Measurements from ENCODE around the gene CTPS1. TPM values are rescaled to one million over a fixed set of nuclear protein-coding genes. Genes with fewer than 3 reads are reported as not detected.

The CTPS1 gene
- total and polyA plus RNA-seq, 2 of the 13 experiments (the other 11 are each of a cell fraction or from before 2014, with no cell fraction given): 9.6 to 42.8 TPM

DNA sequence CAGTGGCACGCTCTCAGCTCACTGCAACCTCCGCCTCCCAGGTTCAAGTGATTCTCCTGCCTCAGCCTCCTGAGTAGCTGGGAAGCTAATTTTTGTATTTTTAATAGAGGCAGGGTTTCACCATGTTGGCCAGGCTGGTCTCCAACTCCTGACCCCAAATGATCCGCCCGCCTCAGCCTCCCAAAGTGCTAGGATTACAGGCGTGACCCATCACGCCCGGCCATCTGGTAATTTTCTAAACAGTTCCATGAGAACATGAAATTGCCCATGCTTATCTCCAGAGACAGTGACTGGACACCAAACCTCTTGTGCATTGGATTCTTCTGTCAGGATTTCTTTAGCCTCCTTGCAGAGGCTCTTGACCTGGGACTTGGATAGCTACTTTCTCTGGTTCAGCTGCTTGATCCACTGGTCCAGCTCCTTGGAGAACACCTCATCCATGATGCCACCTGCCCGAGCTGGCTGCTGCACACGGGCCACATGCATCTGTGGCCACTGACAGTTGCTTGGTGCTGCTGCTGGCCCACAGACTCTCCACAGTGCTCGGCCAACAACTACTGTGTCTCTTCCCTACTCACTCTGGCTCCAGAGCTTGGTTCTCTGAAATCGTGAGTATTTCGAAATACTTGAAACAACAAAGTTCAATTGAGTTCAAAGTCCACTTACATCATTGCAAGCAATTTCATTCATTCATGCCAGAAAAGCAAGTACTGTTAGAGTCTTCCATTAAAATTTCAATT, 40.0 kb upstream of the CTPS1 start (continued):
- TF ChIP-seq HDAC2 (CRISPR knock-in tag; IDR thresholded peaks at IDR 0.05) (peak; percentile 89), ZFP90 (CRISPR knock-in tag; IDR thresholded peaks at IDR 0.05; ENCODE audit: borderline replicate concordance) (no peak), XRCC5 (optimal IDR thresholded peaks at IDR 0.05; ENCODE audit: low read length) (peak; percentile 31), SKI (IDR thresholded peaks at IDR 0.05; ENCODE audit: partially characterized antibody) (no peak), MAF1 (CRISPR knock-in tag; IDR thresholded peaks at IDR 0.05; ENCODE audit: borderline replicate concordance) (no peak), NR2F2 (IDR thresholded peaks at IDR 0.05; ENCODE audit: borderline replicate concordance, low read depth) (no peak), ZFAT (CRISPR knock-in tag; conservative IDR thresholded peaks at IDR 0.05) (no peak), NFE2 (CRISPR knock-in tag; IDR thresholded peaks at IDR 0.05) (no peak), POLR2G (IDR thresholded peaks at IDR 0.05; ENCODE audit: low read depth, low read length) (peak; percentile 45), ARNTL (CRISPR knock-in tag; IDR thresholded peaks at IDR 0.05) (no peak), ZNF331 (CRISPR knock-in tag; IDR thresholded peaks at IDR 0.05) (peak; percentile 92), TBP (CRISPR knock-in tag; IDR thresholded peaks at IDR 0.05) (no peak), TCF7 (IDR thresholded peaks at IDR 0.05; ENCODE audit: low read depth) (peak; percentile 59; the same call in 1 of the 2 replicates), HMG20A (CRISPR knock-in tag; IDR thresholded peaks at IDR 0.05; ENCODE audit: borderline replicate concordance) (peak; percentile 90), CBX1 (IDR thresholded peaks at IDR 0.05; ENCODE audit: low read depth) (peak; percentile 58), SAP130 (CRISPR knock-in tag; IDR thresholded peaks at IDR 0.05; ENCODE audit: low read depth) (peak; percentile 76), ZNF761 (CRISPR knock-in tag; conservative IDR thresholded peaks at IDR 0.05) (no peak), EP300 (IDR thresholded peaks at IDR 0.05; ENCODE audit: low read depth in 2 of 2, low read length in 2 of 2) (peak; percentile 87 to 90; a peak in 3 of 4 replicates), EP300 (CRISPR knock-in tag; IDR thresholded peaks at IDR 0.05; ENCODE audit: borderline replicate concordance) (peak; percentile 62; the same call in 1 of the 2 replicates), NPAS2 (CRISPR knock-in tag; IDR thresholded peaks at IDR 0.05; ENCODE audit: borderline replicate concordance) (no peak), ZNF747 (CRISPR knock-in tag; IDR thresholded peaks at IDR 0.05; ENCODE audit: borderline replicate concordance) (peak; percentile 32; the same call in 1 of the 2 replicates), ZKSCAN8 (CRISPR knock-in tag; IDR thresholded peaks at IDR 0.05; ENCODE audit: borderline replicate concordance) (peak; percentile 89; the same call in 1 of the 2 replicates)
- TF ChIP-seq, protein P1, sequence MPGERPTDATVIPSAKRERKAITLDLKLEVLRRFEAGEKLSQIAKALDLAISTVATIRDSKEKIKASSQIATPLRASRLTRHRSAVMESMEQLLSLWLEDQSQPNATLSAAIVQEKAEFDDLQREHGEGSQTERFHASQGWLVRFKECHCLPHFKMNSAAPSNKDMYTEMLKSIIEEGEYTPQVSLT (CRISPR knock-in tag; IDR thresholded peaks at IDR 0.05; ENCODE audit: borderline replicate concordance, low read depth): no peak
- TF ChIP-seq, protein P2, sequence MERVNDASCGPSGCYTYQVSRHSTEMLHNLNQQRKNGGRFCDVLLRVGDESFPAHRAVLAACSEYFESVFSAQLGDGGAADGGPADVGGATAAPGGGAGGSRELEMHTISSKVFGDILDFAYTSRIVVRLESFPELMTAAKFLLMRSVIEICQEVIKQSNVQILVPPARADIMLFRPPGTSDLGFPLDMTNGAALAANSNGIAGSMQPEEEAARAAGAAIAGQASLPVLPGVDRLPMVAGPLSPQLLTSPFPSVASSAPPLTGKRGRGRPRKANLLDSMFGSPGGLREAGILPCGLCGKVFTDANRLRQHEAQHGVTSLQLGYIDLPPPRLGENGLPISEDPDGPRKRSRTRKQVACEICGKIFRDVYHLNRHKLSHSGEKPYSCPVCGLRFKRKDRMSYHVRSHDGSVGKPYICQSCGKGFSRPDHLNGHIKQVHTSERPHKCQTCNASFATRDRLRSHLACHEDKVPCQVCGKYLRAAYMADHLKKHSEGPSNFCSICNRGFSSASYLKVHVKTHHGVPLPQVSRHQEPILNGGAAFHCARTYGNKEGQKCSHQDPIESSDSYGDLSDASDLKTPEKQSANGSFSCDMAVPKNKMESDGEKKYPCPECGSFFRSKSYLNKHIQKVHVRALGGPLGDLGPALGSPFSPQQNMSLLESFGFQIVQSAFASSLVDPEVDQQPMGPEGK (CRISPR knock-in tag; IDR thresholded peaks at IDR 0.05): 0 out of 2 replicates have a peak, but pooled peaks have one; percentile 28
- TF ChIP-seq, protein P3, sequence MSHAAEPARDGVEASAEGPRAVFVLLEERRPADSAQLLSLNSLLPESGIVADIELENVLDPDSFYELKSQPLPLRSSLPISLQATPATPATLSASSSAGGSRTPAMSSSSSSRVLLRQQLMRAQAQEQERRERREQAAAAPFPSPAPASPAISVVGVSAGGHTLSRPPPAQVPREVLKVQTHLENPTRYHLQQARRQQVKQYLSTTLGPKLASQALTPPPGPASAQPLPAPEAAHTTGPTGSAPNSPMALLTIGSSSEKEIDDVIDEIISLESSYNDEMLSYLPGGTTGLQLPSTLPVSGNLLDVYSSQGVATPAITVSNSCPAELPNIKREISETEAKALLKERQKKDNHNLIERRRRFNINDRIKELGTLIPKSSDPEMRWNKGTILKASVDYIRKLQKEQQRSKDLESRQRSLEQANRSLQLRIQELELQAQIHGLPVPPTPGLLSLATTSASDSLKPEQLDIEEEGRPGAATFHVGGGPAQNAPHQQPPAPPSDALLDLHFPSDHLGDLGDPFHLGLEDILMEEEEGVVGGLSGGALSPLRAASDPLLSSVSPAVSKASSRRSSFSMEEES (CRISPR knock-in tag; IDR thresholded peaks at IDR 0.05): peak; percentile 54; the same call in 1 of the 2 replicates
- TF ChIP-seq, protein P4, sequence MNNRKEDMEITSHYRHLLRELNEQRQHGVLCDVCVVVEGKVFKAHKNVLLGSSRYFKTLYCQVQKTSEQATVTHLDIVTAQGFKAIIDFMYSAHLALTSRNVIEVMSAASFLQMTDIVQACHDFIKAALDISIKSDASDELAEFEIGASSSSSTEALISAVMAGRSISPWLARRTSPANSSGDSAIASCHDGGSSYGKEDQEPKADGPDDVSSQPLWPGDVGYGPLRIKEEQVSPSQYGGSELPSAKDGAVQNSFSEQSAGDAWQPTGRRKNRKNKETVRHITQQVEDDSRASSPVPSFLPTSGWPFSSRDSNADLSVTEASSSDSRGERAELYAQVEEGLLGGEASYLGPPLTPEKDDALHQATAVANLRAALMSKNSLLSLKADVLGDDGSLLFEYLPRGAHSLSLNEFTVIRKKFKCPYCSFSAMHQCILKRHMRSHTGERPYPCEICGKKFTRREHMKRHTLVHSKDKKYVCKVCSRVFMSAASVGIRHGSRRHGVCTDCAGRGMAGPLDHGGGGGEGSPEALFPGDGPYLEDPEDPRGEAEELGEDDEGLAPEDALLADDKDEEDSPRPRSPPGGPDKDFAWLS (CRISPR knock-in tag; IDR thresholded peaks at IDR 0.05; ENCODE audit: borderline replicate concordance): no peak
